ENCODE data around the gene HUWE1.
A peak's percentile ranks its signal among the peaks of the same experiment; 100 is the strongest.

Gene HUWE1

GRCh38 chrX:53494436-53494835, 192.1 kb downstream of the HUWE1 start:
- no peak overlapping the region for H3K9ac ChIP-seq (ENCODE audit: low read length)
- H3K36me3 ChIP-seq (ENCODE audit: control insufficient read depth, insufficient read depth, low read length), result no peaks in the 10 kb centered on the region

GRCh38 chrX:53486285-53486684, 200.2 kb downstream of the HUWE1 start:
- Histone ChIP-seq H2BK15ac (replicated peaks; ENCODE audit: low read depth) (no peak overlapping the region), H3K4me2 (ENCODE audit: low read length) (no peak overlapping the region), H4K8ac (ENCODE audit: low read depth, low read length) (no peak overlapping the region), H2BK5ac (ENCODE audit: low read length) (no peak overlapping the region), H4K5ac (ENCODE audit: low read length) (no peak overlapping the region), H3K4ac (ENCODE audit: low read depth, low read length) (no peak overlapping the region), H2AK5ac (ENCODE audit: low read length) (no peak overlapping the region), H3K4me1 (ENCODE audit: control insufficient read depth, low read depth, low read length) (no peaks in the 10 kb centered on the region), H3K27me3 (ENCODE audit: insufficient read depth, low read length, poor library complexity) (no peaks in the 10 kb centered on the region), H3K56ac (ENCODE audit: low read length) (no peak overlapping the region), H3K79me2 (ENCODE audit: control insufficient read depth, insufficient read depth, low read length) (no peaks in the 10 kb centered on the region), H2BK120ac (ENCODE audit: low read depth, low read length) (no peak overlapping the region), H3K9ac (ENCODE audit: low read length) (no peak overlapping the region), H3K79me1 (ENCODE audit: low read length) (no peaks in the 10 kb centered on the region), H3K36me3 (ENCODE audit: control insufficient read depth, insufficient read depth, low read length) (no peaks in the 10 kb centered on the region), H3K4me3 (ENCODE audit: low read length) (no peak overlapping the region), H3K23ac (ENCODE audit: low read length) (no peak overlapping the region), H3K18ac (ENCODE audit: low read length) (no peak overlapping the region), H3K27ac (ENCODE audit: low read depth, low read length) (no peak overlapping the region)
- DNase-seq, result no peak

More at GRCh38 chrX:53494436-53494835, 192.1 kb downstream of the HUWE1 start:
- Histone ChIP-seq H3K27me3 (ENCODE audit: insufficient read depth, low read length, poor library complexity) (no peaks in the 10 kb centered on the region), H3K23ac (ENCODE audit: low read length) (no peak overlapping the region), H3K4me3 (ENCODE audit: low read length) (no peak overlapping the region), H2BK5ac (ENCODE audit: low read length) (no peak overlapping the region), H2AK5ac (ENCODE audit: low read length) (no peak overlapping the region), H3K27ac (ENCODE audit: low read depth, low read length) (no peak overlapping the region), H2BK15ac (replicated peaks; ENCODE audit: low read depth) (no peak overlapping the region), H3K4me1 (ENCODE audit: control insufficient read depth, low read depth, low read length) (no peaks in the 10 kb centered on the region), H4K8ac (ENCODE audit: low read depth, low read length) (no peak overlapping the region), H3K4ac (ENCODE audit: low read depth, low read length) (no peak overlapping the region), H3K18ac (ENCODE audit: low read length) (no peak overlapping the region), H2BK120ac (ENCODE audit: low read depth, low read length) (no peak overlapping the region), H3K79me2 (ENCODE audit: control insufficient read depth, insufficient read depth, low read length) (no peaks in the 10 kb centered on the region), H3K79me1 (ENCODE audit: low read length) (no peaks in the 10 kb centered on the region), H3K56ac (ENCODE audit: low read length) (no peak overlapping the region), H3K4me2 (ENCODE audit: low read length) (no peak overlapping the region), H4K5ac (ENCODE audit: low read length) (no peak overlapping the region)
- peak; percentile 22 for DNase-seq

- Histone ChIP-seq H3K18ac (ENCODE audit: low read length) (no peak overlapping the region), H4K8ac (ENCODE audit: low read depth, low read length) (no peak overlapping the region), H3K79me1 (ENCODE audit: low read length) (no peaks in the 10 kb centered on the region), H3K23ac (ENCODE audit: low read length) (no peak overlapping the region), H3K9ac (ENCODE audit: low read length) (no peak overlapping the region), H2BK15ac (replicated peaks; ENCODE audit: low read depth) (no peak overlapping the region), H2BK120ac (ENCODE audit: low read depth, low read length) (no peak overlapping the region), H3K36me3 (ENCODE audit: control insufficient read depth, insufficient read depth, low read length) (no peaks in the 10 kb centered on the region), H3K56ac (ENCODE audit: low read length) (no peak overlapping the region), H2BK5ac (ENCODE audit: low read length) (no peak overlapping the region), H3K4me1 (ENCODE audit: control insufficient read depth, low read depth, low read length) (no peaks in the 10 kb centered on the region), H3K79me2 (ENCODE audit: control insufficient read depth, insufficient read depth, low read length) (no peaks in the 10 kb centered on the region), H3K27me3 (ENCODE audit: insufficient read depth, low read length, poor library complexity) (no peaks in the 10 kb centered on the region), H3K4me3 (ENCODE audit: low read length) (no peak overlapping the region), H2AK5ac (ENCODE audit: low read length) (no peak overlapping the region), H3K27ac (ENCODE audit: low read depth, low read length) (no peak overlapping the region), H4K5ac (ENCODE audit: low read length) (no peak overlapping the region), H3K4me2 (ENCODE audit: low read length) (no peak overlapping the region), H3K4ac (ENCODE audit: low read depth, low read length) (no peak overlapping the region)
- no CpG with 5 or more reads among the region's 2 CpGs for WGBS (ENCODE audit: extremely low coverage, insufficient coverage, low lambda C conversion rate)
- no peak for DNase-seq
Measured at GRCh38 chrX:53483838-53484405, 202.6 kb downstream of the HUWE1 start.

GRCh38 chrX:53483416-53483815, 203.1 kb downstream of the HUWE1 start:
- Histone ChIP-seq H3K23ac (ENCODE audit: low read length) (no peak overlapping the region), H3K9ac (ENCODE audit: low read length) (no peak overlapping the region), H3K4me1 (ENCODE audit: control insufficient read depth, low read depth, low read length) (no peaks in the 10 kb centered on the region), H3K4me2 (ENCODE audit: low read length) (no peak overlapping the region), H4K5ac (ENCODE audit: low read length) (no peak overlapping the region), H3K27ac (ENCODE audit: low read depth, low read length) (no peak overlapping the region), H2BK5ac (ENCODE audit: low read length) (no peak overlapping the region), H3K27me3 (ENCODE audit: insufficient read depth, low read length, poor library complexity) (no peaks in the 10 kb centered on the region), H2BK120ac (ENCODE audit: low read depth, low read length) (no peak overlapping the region), H3K79me2 (ENCODE audit: control insufficient read depth, insufficient read depth, low read length) (no peaks in the 10 kb centered on the region), H2AK5ac (ENCODE audit: low read length) (no peak overlapping the region), H3K4ac (ENCODE audit: low read depth, low read length) (no peak overlapping the region), H3K36me3 (ENCODE audit: control insufficient read depth, insufficient read depth, low read length) (no peaks in the 10 kb centered on the region), H3K18ac (ENCODE audit: low read length) (no peak overlapping the region), H2BK15ac (replicated peaks; ENCODE audit: low read depth) (no peak overlapping the region), H3K79me1 (ENCODE audit: low read length) (no peaks in the 10 kb centered on the region), H4K8ac (ENCODE audit: low read depth, low read length) (no peak overlapping the region), H3K4me3 (ENCODE audit: low read length) (no peak overlapping the region), H3K56ac (ENCODE audit: low read length) (no peak overlapping the region)
- DNase-seq, result no peak
- WGBS (ENCODE audit: extremely low coverage, insufficient coverage, low lambda C conversion rate), result no CpG with 5 or more reads among the region's 2 CpGs

Small RNA genes lying within 50 kb of the gene (small RNA-seq; reads per million reads assigned to genes)
- gene MIR98 (ENCODE audit: insufficient read depth) (10.2 reads per million, percentile 86 among the genes with 10 or more reads in this experiment), gene MIRLET7F2 (ENCODE audit: insufficient read depth) (16.8 reads per million, percentile 90 among the genes with 10 or more reads in this experiment)
